ENCODE results near the gene MSRB1.
"Not testable (repeated sequence)": the region's sequence is repeated elsewhere in the genome, so short reads cannot be mapped to it uniquely, and the experiment has no call there.

The MSRB1 gene

DNA sequence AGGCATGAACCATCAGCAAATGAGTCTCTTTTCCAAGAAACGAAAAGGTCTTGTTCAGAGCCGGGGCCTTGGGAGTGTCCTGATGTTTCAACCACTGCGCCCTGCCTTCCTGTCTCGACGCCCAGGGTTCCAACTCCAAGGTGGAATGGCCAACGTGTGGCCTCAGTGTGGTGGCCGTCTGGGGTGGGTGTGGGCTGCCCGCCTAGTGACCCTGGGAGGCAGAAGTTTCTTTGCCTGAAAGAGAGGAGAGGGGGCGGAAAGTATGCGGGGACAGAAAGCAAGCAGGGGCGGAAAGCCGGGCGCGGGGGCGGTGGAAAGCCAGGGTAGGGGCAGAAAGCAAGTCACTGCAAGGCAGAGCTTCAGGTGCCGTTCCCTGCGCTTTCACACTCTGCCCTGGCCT lies 4.1 kb downstream of the MSRB1 start:
- DNase-seq (ENCODE audit: low read depth in 2 of 2) = no peak

DNA sequence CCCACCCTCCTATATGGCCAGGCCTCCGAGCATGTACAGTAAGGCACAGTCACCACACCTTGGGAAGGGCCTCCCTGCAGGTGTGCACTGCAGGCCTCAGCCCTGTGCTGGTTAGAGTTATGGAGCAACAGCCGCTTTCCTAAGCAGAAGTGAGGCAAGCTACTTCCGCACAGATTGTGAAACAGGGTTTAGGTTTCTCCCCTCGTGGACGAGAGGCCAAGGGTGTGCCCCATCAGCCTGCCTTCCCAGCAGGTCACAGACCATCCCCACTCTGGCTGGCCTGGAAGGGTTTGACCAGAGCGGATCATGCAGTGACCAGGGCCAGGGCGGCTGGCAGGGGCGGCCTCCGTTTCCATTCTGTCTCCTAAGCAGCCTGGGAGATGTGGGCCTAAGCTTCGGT lies 4.7 kb downstream of the MSRB1 start:
- no peak for DNase-seq (ENCODE audit: low read depth in 2 of 2)

DNA sequence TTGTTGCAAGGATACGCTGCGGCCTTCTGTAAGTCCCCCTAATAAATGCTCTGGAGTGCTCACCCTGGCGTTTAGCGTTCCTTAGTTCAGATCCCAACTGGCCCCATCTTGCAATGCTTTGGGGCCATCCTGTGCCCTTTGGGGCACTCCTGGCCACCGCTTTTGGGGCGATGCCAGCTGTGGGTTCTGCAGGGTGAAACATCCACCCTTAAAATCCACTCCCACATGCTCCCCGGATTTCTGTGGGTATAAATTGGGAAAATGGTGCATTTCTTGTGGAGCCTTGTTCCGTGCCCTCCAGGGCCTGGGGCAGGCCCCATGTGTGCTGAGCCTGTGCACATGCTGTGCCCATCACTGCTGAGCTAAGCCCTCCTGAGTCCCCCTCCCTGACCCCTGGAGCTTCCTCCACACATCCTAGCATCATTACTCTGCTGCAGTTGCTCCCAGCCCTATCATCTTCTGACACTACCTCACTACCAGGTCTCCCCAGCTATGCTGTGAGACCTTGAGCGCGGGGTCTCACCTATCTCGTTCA lies 6.0 kb downstream of the MSRB1 start:
- no peak for DNase-seq (ENCODE audit: low read depth in 2 of 2)

DNA sequence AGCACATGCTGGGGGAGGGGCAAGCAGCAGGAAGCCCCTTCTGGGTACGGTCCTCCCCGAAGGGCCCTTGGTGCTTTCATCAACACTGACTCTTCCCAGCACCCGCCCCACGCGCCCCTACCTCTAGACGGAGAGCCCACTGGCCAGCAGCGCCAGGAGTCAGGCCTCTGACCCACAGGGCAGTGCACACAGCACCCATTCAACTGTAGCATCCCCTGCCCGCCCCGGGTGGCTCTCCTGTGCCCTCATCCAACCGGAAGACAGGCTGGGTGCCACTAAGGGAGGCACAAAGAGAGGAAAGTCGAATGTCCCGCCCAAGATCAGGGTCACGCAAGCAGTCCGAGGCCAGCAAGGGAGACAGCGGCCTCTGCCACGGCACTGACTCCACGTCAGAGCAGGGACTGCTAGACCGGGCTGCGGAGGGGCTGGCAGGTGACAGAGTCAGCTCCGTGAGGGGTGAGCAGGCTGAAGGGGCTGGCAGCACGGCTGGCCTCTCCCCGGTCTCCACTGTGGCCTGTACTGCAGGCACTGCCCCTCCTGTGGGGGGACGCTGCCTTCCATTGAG lies 9.8 kb downstream of the MSRB1 start:
- no peak for DNase-seq (ENCODE audit: low read depth in 2 of 2)

DNA sequence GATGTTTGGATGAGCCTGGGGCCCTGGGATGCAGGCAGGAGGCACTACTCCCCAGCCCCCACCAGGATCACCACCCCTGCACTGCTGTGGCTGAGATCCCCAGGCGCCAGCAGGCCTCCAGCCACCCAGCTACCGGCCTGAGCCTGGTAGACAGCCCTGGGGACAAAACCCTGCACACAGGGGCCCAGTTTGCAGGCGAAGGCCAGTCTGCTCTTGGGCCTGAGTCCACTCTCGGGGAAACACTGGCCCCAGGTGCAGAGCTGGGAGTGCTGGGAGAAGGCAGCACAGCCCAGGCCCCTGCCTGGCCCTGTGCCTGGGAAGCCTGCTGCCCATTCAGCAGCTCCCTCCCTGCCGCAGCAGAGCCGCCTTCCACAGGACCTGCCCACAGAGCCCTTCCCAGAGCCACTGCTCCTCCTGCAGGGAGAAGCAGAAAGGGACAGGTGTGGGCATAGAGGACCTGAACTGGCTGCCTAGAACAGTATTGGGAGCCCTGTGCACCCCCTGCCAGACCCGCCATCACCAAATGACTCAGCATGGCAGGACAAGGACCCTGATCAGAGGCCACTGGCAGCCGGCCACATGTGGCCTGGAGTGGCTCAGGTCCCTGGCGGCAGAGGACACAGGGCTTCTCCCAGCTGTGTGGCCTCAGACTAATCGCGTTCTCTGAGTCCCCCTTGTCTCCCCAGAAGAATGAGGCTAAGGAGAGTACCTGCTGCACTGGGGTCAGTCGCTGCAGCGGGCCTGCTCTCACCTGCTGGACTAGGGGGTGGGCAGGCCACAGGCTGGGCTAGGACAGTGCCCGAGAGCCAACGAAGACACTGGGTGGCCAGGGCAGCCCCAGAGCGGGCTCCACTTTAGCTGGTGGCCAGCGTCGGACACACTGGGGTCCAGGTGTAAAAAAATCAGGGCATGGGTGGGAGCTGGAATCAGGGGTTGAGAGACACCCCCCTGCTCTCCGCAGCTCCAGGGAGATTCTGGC lies 10.7 kb downstream of the MSRB1 start:
- no peak for DNase-seq (ENCODE audit: low read depth in 2 of 2)

DNA sequence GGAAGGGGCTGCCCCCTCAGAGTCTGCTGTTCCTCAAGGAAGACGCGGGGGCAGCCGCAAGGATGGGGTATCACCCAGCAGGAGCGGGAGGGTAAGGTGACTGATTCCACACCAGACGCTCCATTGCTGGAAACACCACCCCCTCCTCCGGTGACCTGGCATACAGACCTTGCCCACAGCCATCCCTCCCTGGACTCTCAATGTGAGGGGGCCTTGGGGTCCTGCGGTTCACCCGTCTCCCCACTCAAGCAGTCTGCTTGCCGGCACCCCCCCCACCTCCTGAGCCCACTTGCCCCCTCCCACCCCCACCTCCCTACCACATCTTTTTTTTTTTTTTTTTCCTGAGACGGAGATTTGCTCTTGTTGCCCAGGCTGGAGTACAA lies 12.7 kb downstream of the MSRB1 start:
- no peak for DNase-seq (ENCODE audit: low read depth in 2 of 2)

DNA sequence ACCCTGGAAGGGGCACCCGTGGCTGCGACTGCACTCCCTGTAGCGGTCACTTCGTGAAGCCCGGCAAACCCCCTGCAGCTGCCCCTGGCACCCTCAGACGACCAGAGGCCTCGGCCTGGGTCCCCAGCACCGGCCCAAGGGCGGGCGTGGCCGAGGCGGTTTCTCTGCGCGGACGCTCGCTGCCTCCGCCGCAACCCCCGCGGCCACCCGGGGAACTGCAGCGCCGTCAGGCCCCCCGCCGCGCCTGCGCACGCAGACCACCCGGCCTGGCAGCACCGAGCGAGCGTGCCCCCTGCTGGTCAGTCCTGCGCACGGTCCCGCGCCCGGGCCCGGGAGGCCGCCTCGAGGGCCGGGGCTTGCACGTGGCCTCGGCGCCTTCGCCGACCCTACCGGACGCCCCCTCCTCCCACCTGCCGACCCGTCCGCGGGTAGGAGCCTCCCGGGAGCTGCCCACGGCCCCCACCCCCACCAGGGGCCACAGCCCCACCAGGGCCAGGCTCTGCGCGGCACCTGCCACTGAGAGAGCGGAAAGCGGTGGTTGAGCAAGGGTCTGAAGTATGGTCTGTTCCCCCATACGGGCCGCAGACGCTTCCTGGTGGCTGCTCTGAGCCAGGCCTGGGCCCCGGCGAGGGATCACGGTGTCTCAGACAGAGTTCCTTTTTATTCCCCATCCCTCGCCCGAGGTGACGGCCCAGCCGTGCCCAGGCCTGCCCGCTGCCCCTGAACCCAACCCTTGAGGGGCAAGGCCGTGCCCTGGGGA lies 13.2 kb downstream of the MSRB1 start:
- DNase-seq (ENCODE audit: low read depth in 2 of 2) = peak; percentile 73 to 86

DNA sequence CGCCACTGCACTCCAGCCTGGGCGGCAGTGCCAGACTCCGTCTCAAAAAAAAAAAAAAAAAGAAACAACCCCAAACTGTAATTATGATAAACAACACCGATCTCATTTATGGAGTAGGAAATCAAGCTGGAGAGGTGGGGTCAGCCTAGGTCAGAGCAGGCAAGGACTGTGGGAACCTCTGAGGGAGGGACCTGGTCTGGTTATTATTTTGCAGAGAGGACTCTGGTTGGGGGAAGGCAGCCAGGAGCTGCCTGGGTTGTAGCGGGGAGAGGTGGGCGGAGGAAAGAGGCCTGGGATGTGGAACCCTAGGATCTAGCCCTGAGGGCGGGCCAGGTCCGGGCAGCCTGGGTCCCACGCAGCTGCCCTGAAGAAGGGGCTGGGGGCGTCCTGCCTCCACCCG lies 13.9 kb downstream of the MSRB1 start:
- no peak for DNase-seq (ENCODE audit: low read depth in 2 of 2)

DNA sequence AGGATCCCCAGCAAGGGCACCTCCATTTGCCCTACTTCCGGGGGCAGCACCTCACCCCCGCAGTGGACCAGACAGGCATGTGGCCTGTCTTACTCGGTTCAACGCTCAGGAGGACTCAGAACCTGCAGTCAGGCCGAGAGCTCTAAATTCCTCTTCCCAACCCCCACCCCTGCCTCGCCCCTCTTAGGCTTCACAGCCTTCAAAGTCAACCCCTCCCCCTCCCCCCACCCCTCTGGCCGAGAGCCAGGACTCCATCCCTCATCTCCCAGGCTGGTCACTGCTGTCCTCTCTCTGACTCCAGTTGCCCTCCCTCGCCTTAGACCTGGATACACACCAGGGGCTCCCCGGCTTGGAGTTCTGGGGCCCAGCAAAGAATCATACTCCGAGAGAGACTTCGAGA lies 16.7 kb downstream of the MSRB1 start:
- DNase-seq (ENCODE audit: low read depth in 2 of 2) = no peak

DNA sequence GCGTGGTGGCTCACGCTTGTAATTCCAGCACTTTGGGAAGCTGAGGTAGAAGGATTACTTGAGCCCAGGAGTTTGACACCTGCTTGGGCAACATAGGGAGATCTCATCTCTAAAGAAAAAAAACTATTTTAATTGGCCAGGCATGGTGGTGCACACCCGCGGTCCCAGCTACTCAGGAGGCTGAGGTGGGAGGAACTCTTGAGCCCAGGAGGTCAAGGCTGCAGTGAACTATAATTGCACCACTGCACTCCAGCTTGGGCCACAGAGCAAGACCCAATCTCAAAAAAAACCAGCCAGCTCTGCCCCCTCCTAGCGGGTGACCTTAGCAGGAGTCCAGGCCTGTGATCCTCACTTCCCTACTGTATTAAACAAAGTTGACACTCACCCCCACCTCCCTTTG lies 18.9 kb downstream of the MSRB1 start:
- no peak for DNase-seq (ENCODE audit: low read depth in 2 of 2)

DNA sequence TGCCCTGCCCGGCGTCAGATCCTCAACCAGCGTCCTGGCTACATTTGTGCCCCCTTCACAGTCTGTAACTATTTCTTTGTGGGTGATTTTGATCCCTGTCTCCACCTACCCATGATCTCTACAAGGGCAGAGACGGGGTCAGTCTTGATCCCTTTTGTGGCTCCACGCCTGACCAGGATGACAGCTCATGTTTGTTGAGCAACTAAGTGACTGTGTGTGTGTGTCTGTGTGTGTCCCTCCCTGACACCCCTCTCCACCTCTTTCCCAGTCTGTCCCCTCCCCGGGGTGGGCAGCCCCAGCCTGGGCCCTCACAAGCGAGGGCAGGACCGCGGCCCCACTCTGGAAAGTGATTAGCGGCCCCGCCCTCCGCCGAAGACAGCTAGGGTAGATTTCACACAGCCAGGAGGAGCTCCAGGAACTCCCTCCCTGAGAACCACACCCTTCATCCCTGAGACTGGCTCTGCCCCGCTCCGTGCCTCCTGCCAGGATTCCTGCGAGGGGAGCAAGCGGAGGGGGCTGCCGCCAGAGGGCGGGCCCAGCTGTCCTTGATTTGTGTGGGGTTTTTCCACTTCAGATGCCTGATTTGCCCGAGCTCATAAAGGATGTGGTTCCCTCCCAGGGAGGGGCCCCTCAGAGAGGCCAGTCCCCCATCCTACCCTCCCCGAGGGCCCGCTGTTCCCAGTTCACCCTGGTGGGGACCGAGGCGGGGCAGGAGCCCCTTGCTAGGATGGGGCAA lies 19.5 kb downstream of the MSRB1 start:
- no peak for DNase-seq (ENCODE audit: low read depth in 2 of 2)

DNA sequence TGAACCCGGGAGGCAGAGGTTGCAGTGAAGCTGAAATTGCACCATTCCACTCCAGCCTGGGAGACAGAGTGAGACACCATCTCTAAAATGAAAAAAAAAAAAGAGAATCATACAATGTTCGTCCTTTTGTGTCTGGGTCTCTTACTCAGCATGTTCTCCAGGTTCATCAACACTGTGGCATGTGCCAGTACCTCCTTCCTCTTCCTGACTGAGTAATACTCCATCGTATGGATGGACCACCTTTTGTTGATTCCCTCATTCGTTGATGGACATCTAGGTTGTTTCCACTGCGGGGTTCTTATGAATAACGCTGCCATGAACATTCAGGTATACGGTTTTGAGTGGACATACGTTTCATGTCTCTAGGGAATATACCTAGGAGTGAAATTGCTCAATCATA lies 20.6 kb downstream of the MSRB1 start:
- DNase-seq (ENCODE audit: low read depth in 2 of 2) = no peak

DNA sequence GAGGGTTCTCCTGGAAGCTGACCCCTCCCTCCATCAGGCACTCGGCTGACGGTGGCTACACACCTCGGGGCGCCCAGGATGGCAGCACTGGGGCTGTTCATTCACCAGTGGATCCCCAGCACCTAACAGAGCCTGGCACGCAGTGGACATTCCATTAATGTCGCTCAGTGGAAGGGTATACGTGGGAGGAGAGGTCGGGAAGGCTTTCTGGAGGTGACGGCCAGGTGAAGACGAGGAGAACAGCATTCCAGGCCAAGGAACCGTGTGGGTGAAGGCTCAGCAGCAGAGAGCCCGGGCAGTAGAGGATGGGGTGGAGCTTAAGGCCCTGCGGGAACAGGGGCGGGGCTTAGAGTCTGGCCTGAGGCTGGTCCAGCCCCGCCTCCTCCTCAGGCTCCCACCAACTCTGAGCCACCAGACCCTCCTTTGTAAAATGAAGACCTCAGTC lies 22.2 kb downstream of the MSRB1 start:
- DNase-seq (ENCODE audit: low read depth in 2 of 2) = no peak

DNA sequence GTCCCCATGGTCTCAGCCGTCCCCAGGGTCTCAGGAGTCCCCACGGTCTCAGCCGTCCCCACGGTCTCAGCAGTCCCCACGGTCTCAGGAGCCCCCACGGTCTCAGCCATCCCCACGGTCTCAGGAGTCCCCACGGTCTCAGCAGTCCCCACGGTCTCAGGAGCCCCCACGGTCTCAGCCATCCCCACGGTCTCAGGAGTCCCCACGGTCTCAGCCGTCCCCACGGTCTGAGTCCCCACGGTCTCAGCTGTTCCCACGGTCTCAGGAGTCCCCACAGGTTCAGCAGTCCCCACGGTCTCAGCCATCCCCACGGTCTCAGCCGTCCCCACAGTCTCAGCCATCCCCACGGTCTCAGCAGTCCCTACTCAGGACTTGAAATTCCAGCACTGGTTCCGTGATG lies 22.9 kb downstream of the MSRB1 start:
- not testable (repeated sequence) for DNase-seq (ENCODE audit: low read depth in 2 of 2)

DNA sequence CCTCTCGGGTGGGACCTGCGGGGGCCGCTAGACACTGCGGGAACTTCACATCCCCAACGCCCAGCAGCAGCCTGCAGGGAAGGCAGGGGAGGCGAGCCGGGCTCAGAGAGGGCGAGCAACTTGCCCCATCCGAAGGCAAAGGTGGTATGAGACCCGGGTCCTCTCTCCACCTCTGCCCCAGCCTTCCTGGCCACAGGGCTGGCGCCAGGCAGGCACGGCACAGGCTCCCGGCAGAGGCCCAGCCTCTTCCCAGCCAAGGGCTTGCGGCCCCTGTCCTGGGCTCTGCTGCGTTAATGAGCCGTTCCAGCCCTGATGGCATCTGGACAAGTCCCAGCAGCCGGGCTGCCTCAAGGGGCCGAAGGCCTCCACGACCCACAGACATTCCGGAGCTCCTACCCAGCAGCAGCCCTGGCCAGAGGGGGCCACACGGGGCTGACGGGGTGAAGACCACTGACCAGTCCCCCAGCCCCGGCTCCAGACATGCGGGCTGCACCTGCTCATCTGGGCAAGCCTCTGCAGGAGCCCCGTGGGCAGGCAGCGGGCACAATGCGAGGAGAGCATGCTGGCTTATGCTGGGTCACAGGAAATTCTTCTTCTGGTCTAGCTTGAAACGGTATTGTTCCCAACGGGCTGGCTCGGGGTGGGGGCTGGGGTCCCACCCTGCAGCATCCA lies 23.5 kb downstream of the MSRB1 start:
- DNase-seq (ENCODE audit: low read depth in 2 of 2) = no peak

DNA sequence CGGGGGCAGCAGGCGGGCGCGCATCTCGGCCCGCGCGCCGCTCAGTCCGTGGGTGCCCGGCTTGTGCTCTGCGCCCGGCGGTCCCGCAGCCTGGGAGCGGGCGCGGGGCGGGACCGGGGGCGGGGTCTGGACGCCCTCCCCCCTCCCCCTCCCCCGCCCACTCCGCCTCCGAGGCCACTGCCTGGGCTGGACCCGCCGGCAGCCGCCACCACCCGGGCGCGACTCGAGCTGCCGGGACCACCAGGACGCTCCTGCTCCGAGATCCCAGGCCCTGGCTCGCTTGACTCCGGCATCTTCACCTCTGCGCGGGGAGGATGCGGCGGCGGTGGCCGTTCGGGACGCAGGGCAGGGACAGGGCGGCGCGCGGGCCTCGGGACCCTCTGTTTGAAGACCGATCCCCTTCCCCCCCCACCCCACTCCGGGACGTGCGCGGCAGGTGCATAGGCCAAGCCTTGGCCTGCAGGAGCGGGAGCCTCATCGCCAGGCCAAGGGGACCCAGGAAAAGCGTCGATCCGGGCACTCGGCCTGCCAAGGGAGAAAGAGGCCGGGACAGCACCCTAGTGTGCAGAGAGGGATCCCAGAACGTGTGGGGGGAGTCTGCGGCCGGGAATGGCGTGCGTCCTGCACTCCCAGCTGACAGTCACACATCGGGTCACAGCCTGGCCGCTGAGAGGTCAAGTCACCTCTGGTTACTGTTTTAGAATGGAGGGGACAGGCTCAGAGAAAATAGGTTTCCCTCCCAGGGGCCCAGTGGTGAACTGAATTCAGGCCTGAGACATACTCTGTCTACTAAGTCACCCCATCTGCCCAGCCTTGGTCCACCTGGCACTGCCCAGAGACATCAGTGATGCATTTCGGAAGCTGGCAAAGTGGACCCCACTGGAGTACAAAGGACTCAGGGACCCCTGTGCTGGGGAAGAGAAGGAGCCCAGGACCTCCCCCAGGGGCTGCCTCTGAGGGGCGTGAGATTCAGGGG lies 24.4 kb downstream of the MSRB1 start, which contains the start of gene HS3ST6:
HS3ST6 (minus strand) TSS at position 65 of the 976 bp plus-strand sequence. CDS start 92 bp downstream, outside the sequence.
- DNase-seq (ENCODE audit: low read depth in 2 of 2) = no peak

DNA sequence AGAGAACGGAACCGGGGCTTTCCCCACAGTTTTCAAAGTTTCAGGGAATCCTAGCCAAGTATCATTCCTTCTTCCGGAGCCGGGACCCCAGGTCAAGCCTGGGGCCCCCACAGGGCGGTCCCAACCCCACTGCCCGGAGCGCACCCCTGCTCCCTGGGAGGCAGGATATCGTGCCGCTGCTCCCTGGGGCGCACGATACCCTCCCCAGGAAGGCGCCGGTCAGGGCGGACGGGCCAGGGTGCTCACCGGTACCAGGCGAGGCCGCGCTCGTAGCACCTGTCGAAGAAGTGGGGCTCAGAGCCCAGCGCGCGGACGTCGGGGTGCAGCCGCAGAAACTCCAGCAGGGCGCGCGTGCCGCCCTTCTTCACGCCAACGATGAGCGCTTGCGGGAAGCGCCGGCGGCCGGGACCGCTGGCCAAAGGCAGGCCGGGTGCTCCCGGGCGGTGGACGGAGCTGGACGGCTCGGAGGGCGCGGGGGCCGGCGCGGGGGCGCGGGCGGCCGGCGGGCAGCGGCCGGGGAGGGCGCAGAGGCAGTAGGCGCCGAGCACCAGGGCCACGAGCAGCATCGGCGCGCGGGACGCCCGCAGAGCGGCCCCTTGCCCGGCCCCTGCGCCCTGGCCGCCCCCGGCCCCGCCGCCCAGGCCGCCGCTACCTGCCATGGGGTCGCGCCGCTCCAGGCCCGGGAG lies 25.2 kb downstream of the MSRB1 start:
- DNase-seq (ENCODE audit: low read depth in 2 of 2) = no peak

DNA sequence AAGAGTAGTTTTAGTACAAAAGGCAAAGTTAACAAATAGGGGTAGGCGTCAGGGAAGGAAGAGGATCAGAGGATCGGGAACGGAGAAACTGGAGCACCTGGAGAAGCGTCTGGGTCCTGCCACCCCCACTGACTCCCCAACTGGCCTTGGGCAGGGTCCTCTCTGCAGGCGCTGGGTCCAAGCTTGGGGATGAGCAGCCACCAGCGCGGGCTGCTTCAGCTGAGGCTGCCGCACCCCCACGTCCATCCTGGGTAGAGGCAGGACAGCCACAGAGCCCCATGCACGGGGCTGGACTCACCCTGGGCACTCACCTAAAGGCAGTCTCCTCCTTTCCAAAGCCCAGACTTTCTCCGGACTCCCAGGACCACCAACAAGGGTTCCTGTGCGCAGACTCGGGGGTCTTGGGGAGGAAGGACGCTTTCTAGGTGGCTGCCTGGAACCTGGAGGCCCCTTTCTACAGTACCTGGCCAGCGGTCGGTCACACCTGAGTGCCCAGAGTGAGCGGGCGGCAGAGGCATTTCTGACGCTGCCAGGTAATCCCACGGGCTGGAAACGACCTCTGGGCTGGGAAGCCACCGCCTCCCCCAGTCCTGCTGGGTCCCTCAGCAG lies 25.8 kb downstream of the MSRB1 start:
- DNase-seq (ENCODE audit: low read depth in 2 of 2) = no peak

DNA sequence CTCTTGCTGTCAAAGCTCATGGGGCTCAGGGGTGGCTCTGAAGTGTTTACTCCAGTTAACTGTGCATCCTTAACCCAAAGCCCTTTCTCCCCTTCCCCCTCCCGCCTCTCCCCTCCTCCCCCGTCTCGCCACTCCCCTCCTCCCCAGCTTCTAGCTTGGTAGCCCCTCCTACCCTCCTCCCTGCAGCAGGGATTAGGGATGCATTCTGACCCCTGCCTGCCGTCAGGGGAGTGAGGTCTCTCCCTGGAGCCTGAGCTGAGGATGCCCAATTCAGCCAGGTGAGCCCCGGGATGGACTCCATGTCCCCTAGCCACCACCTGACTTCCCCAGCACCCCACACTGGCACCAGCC lies 26.4 kb downstream of the MSRB1 start:
- no peak for DNase-seq (ENCODE audit: low read depth in 2 of 2)
